ENCODE results near the gene FAM53B. TPM values are rescaled to one million over a fixed set of nuclear protein-coding genes. Genes with fewer than 3 reads are reported as not detected.
"Not testable (repeated sequence)": the region's sequence is repeated elsewhere in the genome, so short reads cannot be mapped to it uniquely, and the experiment has no call there.

Gene FAM53B
- polyA plus RNA-seq: 21.3 TPM
- long read RNA-seq, donor 1, full-length matches to known transcripts: 2 of 2 reads
- long read RNA-seq, donor 1, partial matches to known transcripts: 0 of 2 reads
- long read RNA-seq, donor 1, other reads (novel, unspliced or antisense): 0 of 2 reads
- long read RNA-seq, donor 2, full-length matches to known transcripts: 2 of 2 reads
- long read RNA-seq, donor 2, partial matches to known transcripts: 0 of 2 reads
- long read RNA-seq, donor 2, other reads (novel, unspliced or antisense): 0 of 2 reads
- long read RNA-seq, donor 3: 0 reads
- long read RNA-seq, donor 4: 0 reads
- long read RNA-seq, donor 5, full-length matches to known transcripts: 2 of 2 reads
- long read RNA-seq, donor 5, partial matches to known transcripts: 0 of 2 reads
- long read RNA-seq, donor 5, other reads (novel, unspliced or antisense): 0 of 2 reads
- long read RNA-seq, donor 6, full-length matches to known transcripts: 1 of 6 reads
- long read RNA-seq, donor 6, partial matches to known transcripts: 5 of 6 reads
- long read RNA-seq, donor 6, other reads (novel, unspliced or antisense): 0 of 6 reads
- long read RNA-seq, donor 7, full-length matches to known transcripts: 1 of 1 reads
- long read RNA-seq, donor 7, partial matches to known transcripts: 0 of 1 reads
- long read RNA-seq, donor 7, other reads (novel, unspliced or antisense): 0 of 1 reads
- long read RNA-seq, donor 8: 0 reads
- long read RNA-seq, donor 9, full-length matches to known transcripts: 1 of 1 reads
- long read RNA-seq, donor 9, partial matches to known transcripts: 0 of 1 reads
- long read RNA-seq, donor 9, other reads (novel, unspliced or antisense): 0 of 1 reads
- long read RNA-seq, donor 10, full-length matches to known transcripts: 3 of 3 reads
- long read RNA-seq, donor 10, partial matches to known transcripts: 0 of 3 reads
- long read RNA-seq, donor 10, other reads (novel, unspliced or antisense): 0 of 3 reads
- long read RNA-seq, donor 11: 0 reads

GRCh38 chr10:124744102-124745050 is at the start of gene FAM53B:
TSS of gene FAM53B (minus strand) at chr10:124744378. CDS start at chr10:124706713, 37,665 bp downstream.
- peaks cover 60% of the 10 kb centered on the region for H3K4me1 ChIP-seq (ENCODE audit: control insufficient read depth, insufficient read depth, low read length)
- peak in 1 of 2 donors; percentile 92 for DNase-seq

GRCh38 chr10:124792998-124793352 is 48.8 kb upstream of the FAM53B start:
- Histone ChIP-seq H3K27ac (ENCODE audit: low read length) (no peak overlapping the region), H3K4me3 (ENCODE audit: low read length) (no peak overlapping the region), H3K36me3 (ENCODE audit: control insufficient read depth, insufficient read depth, low read length) (peaks cover 4% of the 10 kb centered on the region), H3K9me3 (ENCODE audit: control insufficient read depth, low read depth, low read length) (no peaks in the 10 kb centered on the region), H3K27me3 (ENCODE audit: control insufficient read depth, insufficient read depth, low read length) (no peaks in the 10 kb centered on the region), H3K4me1 (ENCODE audit: control insufficient read depth, insufficient read depth, low read length) (no peaks in the 10 kb centered on the region)
- no peak for DNase-seq
- no CpG with 5 or more reads among the region's 11 CpGs for WGBS (ENCODE audit: insufficient coverage, low lambda C conversion rate)

More at GRCh38 chr10:124744102-124745050, at the start of gene FAM53B:
- peak within 1 kb of the TSS; percentile 97 for H3K27ac ChIP-seq (ENCODE audit: low read length)
- no CpG with 5 or more reads among the region's 100 CpGs for WGBS (ENCODE audit: insufficient coverage, low lambda C conversion rate)
- H3K27me3 ChIP-seq (ENCODE audit: control insufficient read depth, insufficient read depth, low read length): no peaks in the 10 kb centered on the region
- no peaks in the 10 kb centered on the region for H3K9me3 ChIP-seq (ENCODE audit: control insufficient read depth, low read depth, low read length)
- no peaks in the 10 kb centered on the region for H3K36me3 ChIP-seq (ENCODE audit: control insufficient read depth, insufficient read depth, low read length)
- peak within 1 kb of the TSS; percentile 79 for H3K4me3 ChIP-seq (ENCODE audit: low read length)

- H3K27me3 ChIP-seq (ENCODE audit: control insufficient read depth, insufficient read depth, low read length): no peaks in the 10 kb centered on the region
- peak within 1 kb of the TSS; percentile 88 for H3K27ac ChIP-seq (ENCODE audit: low read length)
- H3K36me3 ChIP-seq (ENCODE audit: control insufficient read depth, insufficient read depth, low read length): peaks cover 5% of the 10 kb centered on the region
- no peaks in the 10 kb centered on the region for H3K9me3 ChIP-seq (ENCODE audit: control insufficient read depth, low read depth, low read length)
- H3K4me3 ChIP-seq (ENCODE audit: low read length): peak within 1 kb of the TSS; percentile 97
- no peaks in the 10 kb centered on the region for H3K4me1 ChIP-seq (ENCODE audit: control insufficient read depth, insufficient read depth, low read length)
- peak; percentile 82 to 90 for DNase-seq
- no CpG with 5 or more reads among the region's 79 CpGs for WGBS (ENCODE audit: insufficient coverage, low lambda C conversion rate)
Measured at GRCh38 chr10:124791547-124792348, 47.6 kb upstream of the FAM53B start, which contains the start of gene EEF1AKMT2. TSS of gene EEF1AKMT2 (minus strand) at chr10:124791887. CDS start at chr10:124791833, 54 bp downstream.

- H3K9me3 ChIP-seq (ENCODE audit: control insufficient read depth, low read depth, low read length); DNase-seq; H3K4me1 ChIP-seq (ENCODE audit: control insufficient read depth, insufficient read depth, low read length); H3K4me3 ChIP-seq (ENCODE audit: low read length); H3K27ac ChIP-seq (ENCODE audit: low read length); H3K27me3 ChIP-seq (ENCODE audit: control insufficient read depth, insufficient read depth, low read length): not testable (repeated sequence)
- WGBS (ENCODE audit: insufficient coverage, low lambda C conversion rate): no CpG with 5 or more reads among the region's 1 CpG
- H3K36me3 ChIP-seq (ENCODE audit: control insufficient read depth, insufficient read depth, low read length): peaks cover 17% of the 10 kb centered on the region
Measured at GRCh38 chr10:124782900-124783299, 38.7 kb upstream of the FAM53B start.

- Histone ChIP-seq H3K4me3 (ENCODE audit: low read length) (no peak overlapping the region), H3K9me3 (ENCODE audit: control insufficient read depth, low read depth, low read length) (no peaks in the 10 kb centered on the region), H3K36me3 (ENCODE audit: control insufficient read depth, insufficient read depth, low read length) (peaks cover 29% of the 10 kb centered on the region), H3K4me1 (ENCODE audit: control insufficient read depth, insufficient read depth, low read length) (no peaks in the 10 kb centered on the region), H3K27ac (ENCODE audit: low read length) (no peak overlapping the region), H3K27me3 (ENCODE audit: control insufficient read depth, insufficient read depth, low read length) (no peaks in the 10 kb centered on the region)
- 100% methylated on average over 1 of the region's 2 CpGs for WGBS (ENCODE audit: insufficient coverage, low lambda C conversion rate)
- no peak for DNase-seq
Measured at GRCh38 chr10:124768791-124769190, 24.6 kb upstream of the FAM53B start.

- DNase-seq: no peak
- Histone ChIP-seq H3K27me3 (ENCODE audit: control insufficient read depth, insufficient read depth, low read length) (no peaks in the 10 kb centered on the region), H3K4me1 (ENCODE audit: control insufficient read depth, insufficient read depth, low read length) (no peaks in the 10 kb centered on the region), H3K9me3 (ENCODE audit: control insufficient read depth, low read depth, low read length) (no peaks in the 10 kb centered on the region), H3K36me3 (ENCODE audit: control insufficient read depth, insufficient read depth, low read length) (peaks cover 21% of the 10 kb centered on the region), H3K4me3 (ENCODE audit: low read length) (no peak overlapping the region), H3K27ac (ENCODE audit: low read length) (no peak overlapping the region)
- 100% methylated on average over 2 of the region's 2 CpGs for WGBS (ENCODE audit: insufficient coverage, low lambda C conversion rate)
Measured at GRCh38 chr10:124765256-124765655, 21.1 kb upstream of the FAM53B start.

GRCh38 chr10:124763267-124763666 is 19.1 kb upstream of the FAM53B start:
- no peaks in the 10 kb centered on the region for H3K4me1 ChIP-seq (ENCODE audit: control insufficient read depth, insufficient read depth, low read length)
- H3K27ac ChIP-seq (ENCODE audit: low read length): no peak overlapping the region
- 100% methylated on average over 1 of the region's 1 CpG for WGBS (ENCODE audit: insufficient coverage, low lambda C conversion rate)
- H3K4me3 ChIP-seq (ENCODE audit: low read length): no peak overlapping the region
- H3K9me3 ChIP-seq (ENCODE audit: control insufficient read depth, low read depth, low read length): no peaks in the 10 kb centered on the region
- H3K36me3 ChIP-seq (ENCODE audit: control insufficient read depth, insufficient read depth, low read length): peaks cover 27% of the 10 kb centered on the region
- no peak for DNase-seq
- H3K27me3 ChIP-seq (ENCODE audit: control insufficient read depth, insufficient read depth, low read length): no peaks in the 10 kb centered on the region

GRCh38 chr10:124762281-124762680 is 18.1 kb upstream of the FAM53B start:
- Histone ChIP-seq H3K36me3 (ENCODE audit: control insufficient read depth, insufficient read depth, low read length) (peaks cover 29% of the 10 kb centered on the region), H3K9me3 (ENCODE audit: control insufficient read depth, low read depth, low read length) (no peaks in the 10 kb centered on the region), H3K27me3 (ENCODE audit: control insufficient read depth, insufficient read depth, low read length) (no peaks in the 10 kb centered on the region), H3K4me3 (ENCODE audit: low read length) (no peak overlapping the region), H3K27ac (ENCODE audit: low read length) (no peak overlapping the region), H3K4me1 (ENCODE audit: control insufficient read depth, insufficient read depth, low read length) (no peaks in the 10 kb centered on the region)
- no CpG with 5 or more reads among the region's 5 CpGs for WGBS (ENCODE audit: insufficient coverage, low lambda C conversion rate)
- no peak for DNase-seq
